ENCODE measurements around the gene RBM4B.

GRCh38 chr11:66624450-66624849, 53.2 kb downstream of the RBM4B start:
- TF ChIP-seq POLR2A (IDR thresholded peaks at IDR 0.05) (no peak), POLR2AphosphoS5 (IDR thresholded peaks at IDR 0.05; ENCODE audit: insufficient read depth in 1 of 2, low read depth in 1 of 2) (no peak)
- TF ChIP-seq, protein P1, sequence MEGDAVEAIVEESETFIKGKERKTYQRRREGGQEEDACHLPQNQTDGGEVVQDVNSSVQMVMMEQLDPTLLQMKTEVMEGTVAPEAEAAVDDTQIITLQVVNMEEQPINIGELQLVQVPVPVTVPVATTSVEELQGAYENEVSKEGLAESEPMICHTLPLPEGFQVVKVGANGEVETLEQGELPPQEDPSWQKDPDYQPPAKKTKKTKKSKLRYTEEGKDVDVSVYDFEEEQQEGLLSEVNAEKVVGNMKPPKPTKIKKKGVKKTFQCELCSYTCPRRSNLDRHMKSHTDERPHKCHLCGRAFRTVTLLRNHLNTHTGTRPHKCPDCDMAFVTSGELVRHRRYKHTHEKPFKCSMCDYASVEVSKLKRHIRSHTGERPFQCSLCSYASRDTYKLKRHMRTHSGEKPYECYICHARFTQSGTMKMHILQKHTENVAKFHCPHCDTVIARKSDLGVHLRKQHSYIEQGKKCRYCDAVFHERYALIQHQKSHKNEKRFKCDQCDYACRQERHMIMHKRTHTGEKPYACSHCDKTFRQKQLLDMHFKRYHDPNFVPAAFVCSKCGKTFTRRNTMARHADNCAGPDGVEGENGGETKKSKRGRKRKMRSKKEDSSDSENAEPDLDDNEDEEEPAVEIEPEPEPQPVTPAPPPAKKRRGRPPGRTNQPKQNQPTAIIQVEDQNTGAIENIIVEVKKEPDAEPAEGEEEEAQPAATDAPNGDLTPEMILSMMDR (IDR thresholded peaks at IDR 0.05) = no peak
